NT2/D1 (cell line): ENCODE data around the gene CDCA8.
"Not testable (repeated sequence)": the region's sequence is repeated elsewhere in the genome, so short reads cannot be mapped to it uniquely, and the experiment has no call there.

Experiments used
- DNase-seq: peaks from one replicate; pipeline ENCODE4 v3.0.0-alpha.2; 2011; ENCODE audit warnings: low read depth, low spot score
- H3K27me3 ChIP-seq: 2 replicates; pipeline ENCODE4 v1.6.0; 2011; ENCODE audit warnings: mild to moderate bottlenecking; ENCODE audit not compliant: insufficient read length, insufficient read depth
- H3K36me3 ChIP-seq: 2 replicates; pipeline ENCODE4 v1.6.1; 2011; ENCODE audit warnings: mild to moderate bottlenecking, low read length, mixed read lengths; ENCODE audit not compliant: insufficient read depth, insufficient read length
- H3K4me1 ChIP-seq: 2 replicates; pipeline ENCODE4 v1.5.1; 2011; ENCODE audit not compliant: insufficient read depth, insufficient read length
- H3K4me3 ChIP-seq: 2 replicates; pipeline ENCODE4 v1.5.1; 2011; ENCODE audit warnings: low read depth; ENCODE audit not compliant: insufficient read length
- H3K9ac ChIP-seq: 2 replicates; pipeline ENCODE4 v1.6.0; 2011; ENCODE audit warnings: low read depth; ENCODE audit not compliant: insufficient read length
- H3K9me3 ChIP-seq: 2 replicates; pipeline ENCODE4 v1.5.1; 2011; ENCODE audit warnings: mild to moderate bottlenecking, low read length; ENCODE audit not compliant: insufficient read depth
- SUZ12 ChIP-seq: IDR thresholded peaks from 2 replicates; pipeline ENCODE4 v1.6.1; 2011; ENCODE audit not compliant: insufficient read length, insufficient read depth; ENCODE audit errors: extremely low read depth
- YY1 ChIP-seq: IDR thresholded peaks from 2 replicates; pipeline ENCODE4 v1.6.1; 2011; ENCODE audit not compliant: insufficient read length, insufficient read depth
- ZNF274 ChIP-seq: IDR thresholded peaks from 2 replicates; pipeline ENCODE4 v1.6.1; 2011; ENCODE audit warnings: mild to moderate bottlenecking, low read depth, low read length

CDCA8 gene

DNA sequence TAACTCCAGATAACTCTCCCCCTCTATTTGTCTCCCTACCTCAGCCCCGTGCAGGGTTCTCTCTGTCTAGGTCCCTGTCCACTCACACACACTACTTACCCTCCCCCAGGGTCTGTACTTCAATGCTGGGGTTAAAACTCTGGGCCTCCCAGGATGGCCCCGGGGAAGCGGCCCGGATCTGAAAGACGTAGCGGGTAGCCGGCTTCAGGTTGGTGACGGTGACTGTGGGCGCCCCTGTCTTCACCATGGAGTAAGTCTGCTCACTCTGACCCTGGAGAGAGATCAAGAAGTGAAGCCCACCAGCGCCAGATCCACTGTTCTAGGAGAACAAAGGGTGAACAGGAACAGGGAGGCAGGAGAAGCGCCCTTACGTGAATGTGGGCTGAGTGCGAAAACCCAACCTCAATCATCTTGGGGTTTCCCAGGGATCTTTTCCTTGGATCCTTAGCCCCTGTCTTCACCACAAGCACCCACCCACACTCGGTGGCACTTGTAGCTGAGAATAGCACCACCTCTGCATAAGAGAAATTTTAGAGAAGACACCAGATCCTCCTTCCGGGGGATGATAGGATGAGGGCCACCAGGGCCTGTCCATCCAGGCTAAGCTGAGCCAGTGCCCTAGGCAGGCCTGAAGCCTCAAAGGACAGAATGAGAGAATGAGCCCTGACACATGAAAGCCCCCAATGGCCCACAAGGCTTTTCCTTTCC lies 39.1 kb downstream of the CDCA8 start:
- Histone ChIP-seq H3K27me3 (peaks cover 10% of the 10 kb centered on the region), H3K36me3 (no peaks in the 10 kb centered on the region), H3K4me1 (peaks cover 12% of the 10 kb centered on the region), H3K9me3 (no peaks in the 10 kb centered on the region), H3K9ac (no peak overlapping the region), H3K4me3 (no peak overlapping the region)
- no peak for DNase-seq
- no peak for TF ChIP-seq SUZ12
- no peak for TF ChIP-seq YY1
- TF ChIP-seq ZNF274: no peak

GRCh38 chr1:37732111-37732780 lies 39.9 kb downstream of the CDCA8 start:
- H3K27me3 ChIP-seq: peaks cover 6% of the 10 kb centered on the region

DNA sequence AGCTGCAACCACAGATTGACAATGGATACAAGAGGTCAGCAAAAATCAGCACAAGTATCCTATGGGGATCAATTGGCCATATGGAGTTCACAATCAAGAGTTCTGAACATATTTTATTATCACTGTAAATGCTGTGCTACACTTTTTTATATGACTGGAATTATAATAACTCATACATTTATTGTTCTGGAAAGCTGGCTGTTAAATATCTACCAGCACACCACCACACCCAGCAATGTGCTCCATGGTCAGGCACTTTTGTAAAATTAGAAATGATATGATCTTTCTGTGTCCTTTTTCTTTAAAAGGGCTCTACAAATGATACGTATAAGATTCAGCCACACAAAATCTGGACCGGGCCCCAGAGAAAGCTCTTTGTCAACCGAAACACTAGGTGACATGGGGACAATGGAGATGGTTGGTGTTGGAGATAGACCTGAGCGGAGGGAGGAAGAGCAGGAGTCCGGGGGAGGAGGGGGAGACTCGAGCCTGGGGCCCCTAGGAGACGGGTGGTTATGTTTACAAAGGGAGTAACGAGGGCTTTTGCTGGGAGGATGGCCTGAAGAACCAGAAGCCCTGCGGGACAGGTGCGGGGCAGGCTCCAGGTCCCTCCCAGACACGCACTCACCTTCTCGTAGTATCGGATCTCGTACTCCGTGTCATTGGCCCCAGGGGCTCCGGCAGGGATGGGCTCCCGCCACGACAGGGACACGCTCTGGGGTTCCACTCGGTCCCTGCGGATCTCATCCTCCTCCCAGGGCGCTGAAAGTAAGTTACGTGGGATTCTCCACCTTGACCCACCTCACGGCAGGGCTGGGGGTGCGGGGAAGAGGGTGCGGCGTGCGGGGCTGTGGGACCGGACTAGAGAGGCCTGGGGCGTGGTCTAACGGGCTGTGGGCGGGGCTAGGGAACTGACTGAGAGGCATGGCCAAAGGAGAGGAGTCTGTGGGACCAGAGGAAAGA lies 42.6 kb downstream of the CDCA8 start:
- no peak overlapping the region for H3K4me3 ChIP-seq
- H3K36me3 ChIP-seq: no peaks in the 10 kb centered on the region
- H3K9me3 ChIP-seq: no peaks in the 10 kb centered on the region
- no peak for DNase-seq
- H3K27me3 ChIP-seq: no peaks in the 10 kb centered on the region
- TF ChIP-seq SUZ12 (no peak), ZNF274 (no peak), YY1 (no peak)
- no peak overlapping the region for H3K9ac ChIP-seq
- H3K4me1 ChIP-seq: peaks cover 6% of the 10 kb centered on the region

More at GRCh38 chr1:37732111-37732780, 39.9 kb downstream of the CDCA8 start:
- no peaks in the 10 kb centered on the region for H3K9me3 ChIP-seq
- H3K9ac ChIP-seq: no peak overlapping the region
- H3K36me3 ChIP-seq: no peaks in the 10 kb centered on the region
- DNase-seq: no peak
- peaks cover 6% of the 10 kb centered on the region for H3K4me1 ChIP-seq
- TF ChIP-seq ZNF274 (no peak), SUZ12 (no peak), YY1 (no peak)
- H3K4me3 ChIP-seq: no peak overlapping the region

DNA sequence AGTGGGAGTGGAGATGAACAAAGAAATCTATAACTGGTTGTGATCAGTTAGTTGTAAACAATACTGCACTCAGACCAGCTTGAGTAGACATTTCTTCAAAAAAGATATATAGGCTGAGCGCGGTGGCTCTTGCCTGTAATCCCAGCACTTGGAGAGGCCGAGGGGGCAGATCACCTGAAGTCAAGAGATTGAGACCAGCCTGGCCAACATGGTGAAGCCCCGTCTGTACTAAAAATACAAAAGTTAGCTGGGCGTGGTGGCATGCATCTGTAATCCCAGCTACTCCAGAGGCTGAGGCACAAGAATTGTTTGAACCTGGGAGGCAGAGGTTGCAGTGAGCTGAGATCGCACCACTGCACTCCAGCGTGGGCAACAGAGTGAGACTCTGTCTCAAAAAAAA lies 45.7 kb downstream of the CDCA8 start:
- not testable (repeated sequence) for H3K9me3 ChIP-seq, H3K36me3 ChIP-seq, DNase-seq, H3K4me1 ChIP-seq, H3K9ac ChIP-seq, H3K4me3 ChIP-seq
- peaks cover 15% of the 10 kb centered on the region for H3K27me3 ChIP-seq

- not testable (repeated sequence) for DNase-seq, H3K4me1 ChIP-seq, H3K4me3 ChIP-seq, H3K36me3 ChIP-seq, H3K9me3 ChIP-seq, H3K9ac ChIP-seq
- H3K27me3 ChIP-seq: peaks cover 15% of the 10 kb centered on the region
Observed at GRCh38 chr1:37738619-37739018, 46.3 kb downstream of the CDCA8 start.

DNA sequence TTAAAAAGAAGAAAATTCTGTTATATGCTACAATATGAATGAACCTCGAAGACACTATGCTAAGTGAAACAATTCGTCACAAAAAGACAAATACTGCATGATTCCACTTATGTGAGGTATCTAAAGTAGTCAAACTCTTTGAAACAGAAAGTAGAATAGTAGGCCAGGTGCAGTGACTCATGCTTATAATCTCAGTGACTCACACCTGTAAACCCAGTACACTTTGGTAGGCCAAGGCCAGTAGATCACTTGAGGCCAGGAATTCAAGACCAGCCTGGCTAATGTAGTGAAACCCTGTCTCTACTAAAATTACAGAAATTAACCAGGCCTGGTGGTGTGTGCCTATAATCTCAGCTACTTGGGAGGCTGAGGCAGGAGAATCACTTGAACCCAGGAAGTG lies 46.9 kb downstream of the CDCA8 start:
- Histone ChIP-seq H3K4me1 (no peaks in the 10 kb centered on the region), H3K4me3 (no peak overlapping the region), H3K9me3 (no peaks in the 10 kb centered on the region), H3K27me3 (peaks cover 18% of the 10 kb centered on the region), H3K9ac (no peak overlapping the region), H3K36me3 (no peaks in the 10 kb centered on the region)
- no peak for DNase-seq
- TF ChIP-seq SUZ12 (no peak), ZNF274 (no peak), YY1 (no peak)

DNA sequence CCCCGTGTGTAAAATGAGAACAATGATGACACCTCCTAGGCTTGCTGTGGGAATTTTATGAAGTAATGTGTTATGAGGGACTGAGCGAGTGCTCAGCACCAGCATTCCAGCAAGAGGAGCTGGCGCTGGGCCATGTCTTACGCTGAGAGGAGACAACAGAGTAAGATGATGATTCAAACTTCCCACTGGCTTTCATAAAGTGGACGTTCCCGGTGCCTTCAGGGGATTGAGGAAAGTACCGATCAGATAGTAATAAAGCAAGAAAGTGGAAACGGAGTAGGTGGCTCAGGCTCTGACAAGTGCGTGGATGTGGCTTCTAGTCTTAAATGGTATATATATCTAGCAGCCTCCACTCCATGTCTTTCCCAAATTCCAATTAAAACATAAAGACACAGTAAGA lies 48.8 kb downstream of the CDCA8 start:
- peaks cover 18% of the 10 kb centered on the region for H3K27me3 ChIP-seq
- TF ChIP-seq SUZ12 (no peak), YY1 (no peak), ZNF274 (no peak)
- H3K9me3 ChIP-seq: no peaks in the 10 kb centered on the region
- H3K4me3 ChIP-seq: no peak overlapping the region
- DNase-seq: no peak
- H3K4me1 ChIP-seq: no peaks in the 10 kb centered on the region
- no peaks in the 10 kb centered on the region for H3K36me3 ChIP-seq
- H3K9ac ChIP-seq: no peak overlapping the region
